KOPT-K1 (cell line): Measurements from ENCODE around the gene TCAP.

Source experiments
- H3K27ac ChIP-seq: fragments of 200-600 bp; sonication (generic); 2 replicates; pipeline ENCODE4 v1.5.1; 2016; ENCODE audit warnings: antibody characterized with exemption, mild to moderate bottlenecking, low read depth, low read length; ENCODE audit not compliant: poor library complexity, severe bottlenecking
- H3K36me3 ChIP-seq: fragments of 200-600 bp; sonication (generic); 2 replicates; pipeline ENCODE4 v1.5.1; 2017; ENCODE audit warnings: antibody characterized with exemption, mild to moderate bottlenecking, low read length, moderate library complexity; ENCODE audit not compliant: insufficient read depth
- H3K9me3 ChIP-seq: fragments of 200-600 bp; sonication (generic); 2 replicates; pipeline ENCODE4 v1.5.1; 2017; ENCODE audit warnings: antibody characterized with exemption, low read length, mild to moderate bottlenecking; ENCODE audit not compliant: insufficient read depth, poor library complexity, severe bottlenecking

The TCAP gene, protein sequence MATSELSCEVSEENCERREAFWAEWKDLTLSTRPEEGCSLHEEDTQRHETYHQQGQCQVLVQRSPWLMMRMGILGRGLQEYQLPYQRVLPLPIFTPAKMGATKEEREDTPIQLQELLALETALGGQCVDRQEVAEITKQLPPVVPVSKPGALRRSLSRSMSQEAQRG

DNA sequence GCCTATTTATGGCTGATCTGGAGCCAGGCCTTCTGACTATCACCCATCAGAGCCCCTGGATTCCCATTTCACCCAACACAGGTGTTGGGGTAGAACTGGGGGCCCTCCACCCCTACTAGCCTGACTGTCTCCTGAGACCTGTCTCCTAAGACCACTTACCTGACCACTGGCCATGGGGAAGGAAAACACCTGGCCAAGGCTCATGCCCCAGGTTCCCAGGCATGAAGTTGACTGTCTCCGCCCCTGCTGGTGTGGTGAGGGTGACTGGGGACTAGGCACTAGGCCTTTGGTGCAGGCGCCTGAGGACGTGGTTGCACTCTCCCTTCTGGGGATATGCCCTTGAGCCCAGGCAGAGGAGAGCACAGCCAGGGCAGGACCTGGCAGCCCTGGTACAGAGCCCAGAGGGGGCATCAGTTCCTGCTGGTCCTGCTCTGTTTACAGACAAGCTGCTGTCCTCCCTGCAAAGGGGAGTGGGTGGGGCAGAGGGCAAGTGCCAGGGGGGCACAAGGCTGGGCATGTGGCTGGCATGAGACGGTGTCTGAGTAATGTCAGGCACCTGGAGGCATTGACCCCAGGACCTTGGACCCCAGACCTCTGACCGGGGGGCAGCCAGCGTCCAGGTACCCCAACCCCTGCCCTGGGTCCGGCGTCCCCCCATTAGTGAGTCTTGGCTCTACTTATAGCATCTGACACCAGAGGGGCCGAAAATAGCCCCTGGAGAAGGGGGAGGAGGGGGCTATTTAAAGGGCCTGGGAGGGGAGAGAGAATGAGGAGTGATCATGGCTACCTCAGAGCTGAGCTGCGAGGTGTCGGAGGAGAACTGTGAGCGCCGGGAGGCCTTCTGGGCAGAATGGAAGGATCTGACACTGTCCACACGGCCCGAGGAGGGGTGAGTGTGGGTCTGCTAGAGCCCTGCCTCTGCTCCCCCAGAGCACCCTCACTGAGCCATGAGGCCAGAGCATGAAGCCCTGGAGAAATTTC is at the start of gene TCAP:
TSS of gene TCAP (plus strand) at position 769 of the 981 bp plus-strand sequence. CDS start at position 780, 11 bp downstream.
- no peak within 1 kb of the TSS for H3K27ac ChIP-seq
- peaks cover 32% of the 10 kb centered on the region for H3K36me3 ChIP-seq
- H3K9me3 ChIP-seq, result no peaks in the 10 kb centered on the region

DNA sequence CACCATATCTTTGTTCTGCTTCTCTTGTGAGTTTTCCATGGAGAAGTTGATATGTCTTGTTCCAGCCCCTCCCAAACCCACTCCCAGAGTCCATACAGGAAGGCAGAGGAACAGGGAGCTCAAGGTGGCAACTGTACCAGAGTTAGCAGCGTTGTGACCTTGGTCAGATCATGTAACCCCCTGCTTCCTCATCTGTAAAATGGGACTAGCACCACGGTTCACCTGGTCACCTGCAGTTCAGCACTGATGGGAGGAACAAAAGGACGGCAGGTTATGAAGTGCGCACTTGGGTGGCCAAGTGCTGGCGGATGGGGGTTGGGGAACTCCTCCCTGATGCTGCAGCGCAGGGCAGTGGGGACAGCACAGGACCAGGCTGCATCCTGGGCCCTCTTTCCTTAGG is 49.7 kb upstream of the TCAP start:
- Histone ChIP-seq H3K9me3 (no peaks in the 10 kb centered on the region), H3K36me3 (no peaks in the 10 kb centered on the region), H3K27ac (no peak overlapping the region)

GRCh38 chr17:39617100-39617445 is 48.1 kb upstream of the TCAP start:
- H3K27ac ChIP-seq, result peak overlapping the region; percentile 60
- H3K36me3 ChIP-seq, result no peaks in the 10 kb centered on the region
- no peaks in the 10 kb centered on the region for H3K9me3 ChIP-seq

DNA sequence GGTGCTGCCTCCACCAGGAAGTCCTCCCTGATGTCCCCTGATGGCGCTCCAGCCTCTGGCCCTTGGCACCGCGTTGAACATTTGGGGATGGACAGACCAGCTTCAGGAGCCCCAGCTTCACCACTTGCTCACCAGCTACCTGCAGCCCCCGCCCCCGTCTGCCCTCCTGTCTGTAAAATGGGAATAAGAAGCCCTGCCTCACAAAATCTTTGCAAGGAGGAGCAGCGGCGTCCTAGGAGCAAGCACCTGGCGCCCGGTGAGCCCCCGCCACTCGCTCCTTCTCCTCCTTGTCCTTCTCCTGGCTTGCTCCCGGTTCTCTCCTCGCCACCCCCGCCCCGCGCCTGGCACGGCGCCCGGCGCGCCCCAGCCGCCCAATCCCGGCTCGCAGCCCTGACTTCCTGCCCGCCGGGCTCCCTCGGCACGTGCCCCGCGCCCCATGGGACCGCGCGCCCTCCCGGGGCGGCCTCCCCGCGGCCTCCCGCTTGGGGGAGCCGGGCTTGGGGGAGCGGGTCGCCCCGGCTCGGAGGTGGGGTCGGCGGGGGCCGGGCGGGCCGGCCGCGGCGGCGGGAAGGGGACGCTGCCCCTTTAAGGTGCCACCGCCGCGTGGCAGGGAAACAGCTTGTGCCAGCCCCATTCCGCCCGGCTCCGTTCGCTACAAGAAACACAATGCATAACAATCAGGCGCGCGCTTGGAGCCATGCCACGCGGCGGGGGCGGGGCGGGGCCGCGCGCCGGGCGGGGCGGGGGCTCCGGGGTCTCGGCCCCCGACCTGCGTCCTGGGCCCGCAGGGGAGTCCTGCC is 47.5 kb upstream of the TCAP start:
- Histone ChIP-seq H3K36me3 (no peaks in the 10 kb centered on the region), H3K9me3 (no peaks in the 10 kb centered on the region), H3K27ac (peak overlapping the region; percentile 60)

- no peaks in the 10 kb centered on the region for H3K9me3 ChIP-seq
- H3K36me3 ChIP-seq, result no peaks in the 10 kb centered on the region
- H3K27ac ChIP-seq, result peak overlapping the region; percentile 60
Measured at GRCh38 chr17:39618246-39618913, 46.8 kb upstream of the TCAP start.

- no peaks in the 10 kb centered on the region for H3K36me3 ChIP-seq
- H3K9me3 ChIP-seq, result no peaks in the 10 kb centered on the region
- peak overlapping the region; percentile 8 for H3K27ac ChIP-seq
Measured at GRCh38 chr17:39618956-39619785, 46.0 kb upstream of the TCAP start.

- Histone ChIP-seq H3K9me3 (no peaks in the 10 kb centered on the region), H3K36me3 (no peaks in the 10 kb centered on the region), H3K27ac (peak overlapping the region; percentile 8)
Measured at GRCh38 chr17:39619786-39620101, 45.4 kb upstream of the TCAP start.

GRCh38 chr17:39621523-39622379 is 43.4 kb upstream of the TCAP start:
- no peaks in the 10 kb centered on the region for H3K36me3 ChIP-seq
- H3K9me3 ChIP-seq, result no peaks in the 10 kb centered on the region
- H3K27ac ChIP-seq, result peak overlapping the region; percentile 17

GRCh38 chr17:39622380-39623006 is 42.7 kb upstream of the TCAP start:
- H3K9me3 ChIP-seq, result no peaks in the 10 kb centered on the region
- peak overlapping the region; percentile 17 for H3K27ac ChIP-seq
- H3K36me3 ChIP-seq, result no peaks in the 10 kb centered on the region

DNA sequence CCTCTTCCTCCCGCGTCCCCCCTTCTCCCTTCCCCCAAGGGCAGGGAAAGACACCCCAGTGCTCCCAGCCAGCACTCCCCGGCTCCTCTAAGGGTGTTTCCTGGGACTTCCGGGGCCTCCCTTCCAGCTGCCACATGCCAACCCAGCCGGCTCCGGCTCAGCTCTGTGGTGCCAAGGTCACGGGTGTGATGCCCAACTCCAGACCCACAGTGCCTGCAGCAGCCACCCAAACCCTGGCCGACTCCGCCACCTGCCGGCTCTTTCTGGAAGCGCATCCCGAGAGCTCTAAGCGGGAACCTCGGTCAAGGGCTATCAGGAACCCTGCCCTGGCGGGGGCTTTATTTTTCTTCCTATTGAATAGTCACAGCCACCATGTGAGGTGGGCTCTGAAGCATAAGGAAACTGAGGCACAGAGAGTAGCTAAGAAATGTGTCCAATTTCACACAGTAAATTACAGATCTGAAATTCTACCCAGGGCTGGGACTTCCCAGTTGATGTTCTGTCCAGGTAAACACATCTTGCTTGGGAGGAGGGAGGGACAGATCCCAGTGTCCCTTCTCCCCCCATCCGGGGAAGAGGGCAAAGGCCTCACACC is 41.7 kb upstream of the TCAP start:
- no peaks in the 10 kb centered on the region for H3K36me3 ChIP-seq
- no peak overlapping the region for H3K27ac ChIP-seq
- H3K9me3 ChIP-seq, result no peaks in the 10 kb centered on the region

GRCh38 chr17:39624313-39624712 is 40.8 kb upstream of the TCAP start:
- H3K27ac ChIP-seq, result no peak overlapping the region
- no peaks in the 10 kb centered on the region for H3K9me3 ChIP-seq
- no peaks in the 10 kb centered on the region for H3K36me3 ChIP-seq

DNA sequence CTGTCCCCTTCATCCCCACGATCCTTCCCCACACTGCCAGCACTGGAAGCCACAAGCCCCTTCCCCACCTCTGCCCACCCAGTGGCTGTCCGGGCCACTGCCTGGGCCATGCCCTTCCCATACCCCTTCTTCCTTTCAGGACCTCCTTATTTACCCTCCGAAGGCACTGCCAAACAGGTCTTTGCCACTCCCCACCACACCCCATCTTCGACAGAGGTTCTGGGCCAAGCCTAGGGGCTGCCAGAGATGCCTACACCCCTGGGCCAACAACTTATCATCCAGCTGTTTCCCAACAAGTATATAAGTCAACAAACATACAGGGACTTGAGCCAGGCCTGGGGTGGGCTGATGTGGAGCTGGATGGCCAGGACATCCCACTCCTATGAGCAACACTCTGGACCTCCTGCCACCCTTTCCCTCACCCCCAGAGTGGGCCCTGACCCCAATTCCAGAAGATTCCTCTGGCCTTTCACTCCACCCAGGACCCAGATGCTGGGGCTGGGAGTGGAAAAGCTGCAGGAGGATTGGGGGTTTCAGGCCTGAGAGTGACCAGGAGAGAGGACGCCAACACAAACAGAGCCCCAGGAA is 39.9 kb upstream of the TCAP start:
- Histone ChIP-seq H3K36me3 (no peaks in the 10 kb centered on the region), H3K27ac (no peak overlapping the region), H3K9me3 (no peaks in the 10 kb centered on the region)
